ENCODE measurements around the gene CCL5. TPM values are rescaled to one million over a fixed set of nuclear protein-coding genes. Genes with fewer than 3 reads are reported as not detected.

Gene CCL5
- total RNA-seq, 1 donor from 2014 or later: not detected

GRCh38 chr17:35876534-35876933 is 3.6 kb downstream of the CCL5 start:
- no peaks in the 10 kb centered on the region for H3K36me3 ChIP-seq (ENCODE audit: control insufficient read depth, insufficient read depth, low read length)
- TF ChIP-seq CTCF (IDR thresholded peaks at IDR 0.05; ENCODE audit: insufficient read depth, low read length, poor library complexity, severe bottlenecking): no peak
- DNase-seq (ENCODE audit: low read depth): no peak
- H3K4me3 ChIP-seq (ENCODE audit: low read depth, low read length): no peak overlapping the region
- H3K27me3 ChIP-seq (ENCODE audit: control insufficient read depth, insufficient read depth, low read length): no peaks in the 10 kb centered on the region

DNA sequence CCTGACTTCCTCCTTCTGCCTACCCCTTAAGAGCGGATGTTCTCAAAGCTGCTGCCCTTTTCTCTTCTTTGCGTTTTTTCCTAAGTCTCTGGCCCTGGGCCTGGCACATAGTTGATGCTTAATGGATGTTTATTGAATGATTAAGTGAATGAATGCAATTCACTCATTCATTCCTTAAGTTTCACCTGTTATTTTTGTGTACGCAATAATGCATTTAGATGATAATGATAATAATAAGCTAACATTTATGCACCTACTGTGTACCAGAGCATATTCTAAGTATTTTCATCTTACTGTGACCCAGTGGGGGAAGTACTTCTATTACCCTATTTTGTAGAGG is 4.4 kb downstream of the CCL5 start:
- no peak for DNase-seq (ENCODE audit: low read depth)
- TF ChIP-seq CTCF (IDR thresholded peaks at IDR 0.05; ENCODE audit: insufficient read depth, low read length, poor library complexity, severe bottlenecking): no peak
- no peak overlapping the region for H3K4me3 ChIP-seq (ENCODE audit: low read depth, low read length)
- H3K27me3 ChIP-seq (ENCODE audit: control insufficient read depth, insufficient read depth, low read length): no peaks in the 10 kb centered on the region
- no peaks in the 10 kb centered on the region for H3K36me3 ChIP-seq (ENCODE audit: control insufficient read depth, insufficient read depth, low read length)

- Histone ChIP-seq H3K36me3 (ENCODE audit: control insufficient read depth, insufficient read depth, low read length) (no peaks in the 10 kb centered on the region), H3K4me3 (ENCODE audit: low read depth, low read length) (no peak overlapping the region), H3K27me3 (ENCODE audit: control insufficient read depth, insufficient read depth, low read length) (no peaks in the 10 kb centered on the region)
- DNase-seq (ENCODE audit: low read depth): no peak
- TF ChIP-seq CTCF (IDR thresholded peaks at IDR 0.05; ENCODE audit: insufficient read depth, low read length, poor library complexity, severe bottlenecking): no peak
These were observed 4.9 kb downstream of the CCL5 start for GRCh38 chr17:35875072-35875799.

- H3K27me3 ChIP-seq (ENCODE audit: control insufficient read depth, insufficient read depth, low read length): no peaks in the 10 kb centered on the region
- DNase-seq (ENCODE audit: low read depth): no peak
- H3K4me3 ChIP-seq (ENCODE audit: low read depth, low read length): no peak overlapping the region
- no peak for TF ChIP-seq CTCF (IDR thresholded peaks at IDR 0.05; ENCODE audit: insufficient read depth, low read length, poor library complexity, severe bottlenecking)
- H3K36me3 ChIP-seq (ENCODE audit: control insufficient read depth, insufficient read depth, low read length): no peaks in the 10 kb centered on the region
These were observed 7.8 kb downstream of the CCL5 start for GRCh38 chr17:35872196-35872980.

DNA sequence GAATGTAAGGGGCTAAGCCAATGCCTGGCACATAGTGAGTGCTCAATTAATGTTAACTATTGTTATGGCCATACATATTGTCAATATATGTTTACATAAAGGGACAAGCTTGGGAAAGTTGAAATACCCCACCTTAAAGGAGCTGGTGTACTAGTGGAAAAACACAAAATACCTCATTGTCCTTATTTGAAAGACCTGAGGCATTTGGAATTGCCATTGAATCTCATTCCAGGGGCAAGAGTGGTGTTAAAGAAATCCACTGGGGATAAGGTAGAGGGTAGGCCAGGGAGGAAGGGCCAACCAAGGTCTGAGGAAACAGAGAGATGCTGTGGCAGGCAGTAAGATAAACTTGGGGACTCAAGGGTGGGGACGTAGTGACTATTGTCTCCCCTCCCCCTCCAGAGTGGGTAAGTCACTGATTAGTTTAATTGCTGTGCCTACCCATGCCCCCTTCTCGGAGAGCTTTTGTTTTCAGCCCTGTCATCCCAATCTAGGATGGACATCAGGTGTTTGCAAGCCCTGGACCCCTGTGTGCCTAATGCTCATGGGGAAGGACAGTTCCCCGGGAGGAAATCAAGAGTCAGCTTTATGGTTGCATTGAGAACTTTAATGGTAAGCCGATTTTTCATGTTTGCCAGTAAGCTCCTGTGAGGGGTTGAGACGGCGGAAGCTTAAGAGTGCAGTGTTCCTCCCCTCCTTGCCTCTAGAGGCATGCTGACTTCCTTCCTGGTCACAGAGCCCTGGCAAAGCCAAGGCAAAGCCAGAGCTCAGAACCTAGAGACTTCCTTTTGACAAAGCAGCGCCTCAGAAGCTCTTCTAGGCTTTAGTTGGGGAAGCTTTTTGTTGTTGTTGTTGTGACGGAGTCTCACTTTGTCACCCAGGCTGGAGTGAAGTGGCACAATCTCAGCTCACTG is 9.0 kb downstream of the CCL5 start:
- DNase-seq (ENCODE audit: low read depth): no peak
- H3K4me3 ChIP-seq (ENCODE audit: low read depth, low read length): no peak overlapping the region
- H3K27me3 ChIP-seq (ENCODE audit: control insufficient read depth, insufficient read depth, low read length): no peaks in the 10 kb centered on the region
- no peaks in the 10 kb centered on the region for H3K36me3 ChIP-seq (ENCODE audit: control insufficient read depth, insufficient read depth, low read length)
- TF ChIP-seq CTCF (IDR thresholded peaks at IDR 0.05; ENCODE audit: insufficient read depth, low read length, poor library complexity, severe bottlenecking): no peak

All from kidney epithelial cell (primary cell).